Astrocyte (in vitro differentiated cells and primary cell): ENCODE results near the gene HOXA10.

Experiments
- EZH2 ChIP-seq: IDR thresholded peaks from 2 replicates; pipeline ENCODE4 v1.6.1; 2012; ENCODE audit warnings: mild to moderate bottlenecking, low read length, inconsistent platforms; ENCODE audit not compliant: insufficient read depth
- TF ChIP-seq, protein P1 (sequence below): IDR thresholded peaks from 2 replicates; pipeline ENCODE4 v1.5.1; 2011; ENCODE audit warnings: low read depth, mild to moderate bottlenecking, inconsistent platforms, low read length, moderate library complexity; ENCODE audit not compliant: insufficient read depth

DNA sequence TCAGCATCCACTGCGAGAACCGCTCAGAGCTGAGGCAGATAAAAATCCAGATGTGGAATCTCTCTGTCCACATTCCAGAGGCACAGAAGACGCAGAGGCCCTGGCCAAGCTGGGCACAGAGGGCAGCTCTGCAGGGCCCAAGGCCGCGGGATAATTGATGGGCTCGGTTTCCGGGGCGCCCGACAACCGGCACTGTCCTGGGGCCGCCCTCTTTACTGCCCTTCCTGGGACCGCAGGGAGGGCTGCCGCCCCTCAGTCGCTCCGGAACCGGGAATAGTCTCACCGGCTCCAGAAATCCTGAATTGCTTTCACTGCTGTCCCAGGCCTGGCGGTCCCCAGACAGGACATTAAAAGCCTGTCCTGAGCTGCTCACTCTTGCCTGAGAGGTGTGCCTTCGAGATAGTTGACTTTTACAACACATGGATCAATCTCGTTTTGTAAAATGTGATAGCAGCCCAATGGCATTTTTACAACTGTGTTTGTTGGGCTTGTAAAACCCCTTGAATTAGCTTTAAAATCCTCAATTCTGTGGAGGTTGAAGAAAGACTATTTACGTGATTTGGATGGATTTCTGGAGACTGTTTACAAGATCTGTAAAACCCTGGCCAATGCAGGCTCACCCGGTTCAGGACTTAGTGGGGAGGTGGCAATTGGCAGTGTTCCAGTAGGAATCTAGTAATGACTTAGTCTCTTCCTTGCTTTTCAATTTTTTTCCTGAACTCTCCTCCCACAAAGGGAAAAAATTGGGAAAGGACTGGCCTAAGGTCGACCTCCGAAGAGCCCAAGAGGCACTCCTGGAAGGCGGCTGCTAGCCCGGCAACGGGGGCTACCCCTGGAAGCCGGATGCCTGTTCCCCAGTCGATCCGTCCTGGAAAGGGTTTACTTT lies 25.1 kb downstream of the HOXA10 start:
- TF ChIP-seq, protein P1, sequence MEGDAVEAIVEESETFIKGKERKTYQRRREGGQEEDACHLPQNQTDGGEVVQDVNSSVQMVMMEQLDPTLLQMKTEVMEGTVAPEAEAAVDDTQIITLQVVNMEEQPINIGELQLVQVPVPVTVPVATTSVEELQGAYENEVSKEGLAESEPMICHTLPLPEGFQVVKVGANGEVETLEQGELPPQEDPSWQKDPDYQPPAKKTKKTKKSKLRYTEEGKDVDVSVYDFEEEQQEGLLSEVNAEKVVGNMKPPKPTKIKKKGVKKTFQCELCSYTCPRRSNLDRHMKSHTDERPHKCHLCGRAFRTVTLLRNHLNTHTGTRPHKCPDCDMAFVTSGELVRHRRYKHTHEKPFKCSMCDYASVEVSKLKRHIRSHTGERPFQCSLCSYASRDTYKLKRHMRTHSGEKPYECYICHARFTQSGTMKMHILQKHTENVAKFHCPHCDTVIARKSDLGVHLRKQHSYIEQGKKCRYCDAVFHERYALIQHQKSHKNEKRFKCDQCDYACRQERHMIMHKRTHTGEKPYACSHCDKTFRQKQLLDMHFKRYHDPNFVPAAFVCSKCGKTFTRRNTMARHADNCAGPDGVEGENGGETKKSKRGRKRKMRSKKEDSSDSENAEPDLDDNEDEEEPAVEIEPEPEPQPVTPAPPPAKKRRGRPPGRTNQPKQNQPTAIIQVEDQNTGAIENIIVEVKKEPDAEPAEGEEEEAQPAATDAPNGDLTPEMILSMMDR = no peak
- no peak for TF ChIP-seq EZH2
